Activated naive CD4-positive, alpha-beta T cell treated with anti-CD3 and anti-CD28 coated beads, Interleukin-2, amount 50 U/mL, for 24 hours (primary cell): ENCODE results near the gene GID4.
A peak's percentile ranks its signal among the peaks of the same experiment; 100 is the strongest.

ENCODE experiments used
- H3K27ac Mint-ChIP-seq: one replicate; pipeline ENCODE4 v1.8.0; 2021; ENCODE audit warnings: mild to moderate bottlenecking, mixed read lengths
- H3K27me3 Mint-ChIP-seq: one replicate; pipeline ENCODE4 v1.8.0; 2021; ENCODE audit warnings: mixed read lengths
- H3K36me3 Mint-ChIP-seq: one replicate; pipeline ENCODE4 v1.8.0; 2021; ENCODE audit warnings: mixed read lengths
- H3K4me1 Mint-ChIP-seq: one replicate; pipeline ENCODE4 v1.8.0; 2021; ENCODE audit warnings: mixed read lengths
- H3K4me3 Mint-ChIP-seq: one replicate; pipeline ENCODE4 v1.8.0; 2021; ENCODE audit warnings: mild to moderate bottlenecking, mixed read lengths
- H3K9me3 Mint-ChIP-seq: one replicate; pipeline ENCODE4 v1.8.0; 2021; ENCODE audit warnings: mixed read lengths

GID4 gene

DNA sequence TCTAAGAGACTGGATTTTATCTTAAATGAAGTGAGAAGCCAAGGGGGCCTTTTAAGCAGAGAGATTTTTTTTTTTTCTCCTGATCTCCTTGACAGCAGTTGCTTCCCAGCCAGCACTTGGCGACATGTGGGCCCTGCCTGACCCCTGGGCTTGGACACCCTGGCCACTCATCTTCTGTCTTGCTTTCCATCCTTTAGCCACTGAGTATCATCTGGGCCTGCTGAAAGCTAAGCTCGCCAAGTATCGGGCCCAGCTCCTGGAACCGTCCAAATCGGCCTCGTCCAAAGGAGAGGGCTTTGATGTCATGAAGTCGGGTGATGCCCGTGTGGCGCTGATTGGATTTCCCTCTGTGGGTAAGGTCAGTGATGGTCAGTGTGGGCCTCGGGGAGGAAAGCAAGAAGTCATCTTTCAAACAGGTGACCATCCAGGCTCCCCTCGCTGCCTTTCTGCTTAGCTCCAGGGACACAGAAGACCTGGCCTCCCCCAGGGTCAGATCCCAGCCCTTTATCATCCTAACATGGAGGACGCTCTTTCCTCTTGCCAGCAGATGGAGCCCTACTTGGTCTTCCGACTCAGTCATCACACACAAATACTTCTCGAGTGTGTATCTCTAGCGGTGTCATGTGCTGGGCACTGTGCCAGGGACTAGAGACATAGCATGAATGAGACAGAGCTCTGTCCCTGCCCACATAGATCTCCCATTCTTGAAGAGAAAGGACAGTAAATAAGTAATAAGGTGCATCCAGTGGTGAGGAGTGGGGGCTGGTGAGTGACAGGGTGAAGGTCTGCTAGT is 54.6 kb downstream of the GID4 start:
- H3K9me3 Mint-ChIP-seq, result no peaks in the 10 kb centered on the region
- peaks cover 10% of the 10 kb centered on the region for H3K36me3 Mint-ChIP-seq
- no peaks in the 10 kb centered on the region for H3K27me3 Mint-ChIP-seq
- H3K27ac Mint-ChIP-seq, result no peak overlapping the region
- H3K4me1 Mint-ChIP-seq, result peaks cover 22% of the 10 kb centered on the region
- no peak overlapping the region for H3K4me3 Mint-ChIP-seq

DNA sequence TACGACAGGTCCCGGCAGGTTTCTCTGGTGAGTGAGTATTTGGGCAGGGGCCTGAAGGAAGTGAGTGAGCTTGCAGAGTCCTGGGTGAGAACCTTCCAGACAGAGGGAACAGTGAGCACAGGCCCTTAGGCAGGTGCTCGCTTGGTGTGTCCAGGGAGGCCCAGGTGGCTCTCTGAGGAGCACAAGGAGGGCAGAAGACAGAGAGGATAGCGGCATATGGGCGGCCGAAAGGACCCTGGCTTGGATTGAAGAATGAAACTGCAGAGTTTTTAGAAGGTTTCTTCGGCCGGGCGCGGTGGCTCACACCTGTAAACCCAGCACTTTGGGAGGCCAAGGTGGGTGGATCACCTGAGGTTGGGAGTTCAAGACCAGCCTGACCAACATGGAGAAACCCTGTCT is 55.2 kb downstream of the GID4 start:
- Mint-ChIP-seq H3K27me3 (no peaks in the 10 kb centered on the region), H3K9me3 (no peaks in the 10 kb centered on the region), H3K36me3 (peaks cover 10% of the 10 kb centered on the region), H3K4me3 (no peak overlapping the region), H3K27ac (no peak overlapping the region), H3K4me1 (peaks cover 20% of the 10 kb centered on the region)

DNA sequence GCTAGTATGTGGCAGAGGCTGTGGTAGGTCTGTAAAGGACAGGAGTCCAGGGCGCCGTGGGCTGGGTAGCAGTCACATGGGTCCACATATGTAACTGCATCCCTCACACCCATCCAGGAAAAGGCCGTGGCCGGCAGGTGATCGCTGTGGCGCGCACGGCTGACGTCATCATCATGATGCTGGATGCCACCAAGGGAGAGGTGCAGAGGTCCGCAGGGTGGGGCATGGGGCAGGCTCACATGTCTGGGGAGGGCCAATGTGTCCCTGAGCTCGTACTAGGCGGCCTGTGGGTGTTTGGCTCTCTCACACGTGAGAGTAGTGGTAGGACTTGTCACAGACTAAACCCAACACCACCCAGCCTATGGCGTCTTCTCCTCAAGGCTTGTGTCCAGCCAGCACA is 60.3 kb downstream of the GID4 start:
- Mint-ChIP-seq H3K27me3 (no peaks in the 10 kb centered on the region), H3K4me1 (peaks cover 5% of the 10 kb centered on the region), H3K36me3 (no peaks in the 10 kb centered on the region), H3K4me3 (no peak overlapping the region), H3K9me3 (no peaks in the 10 kb centered on the region), H3K27ac (no peak overlapping the region)

DNA sequence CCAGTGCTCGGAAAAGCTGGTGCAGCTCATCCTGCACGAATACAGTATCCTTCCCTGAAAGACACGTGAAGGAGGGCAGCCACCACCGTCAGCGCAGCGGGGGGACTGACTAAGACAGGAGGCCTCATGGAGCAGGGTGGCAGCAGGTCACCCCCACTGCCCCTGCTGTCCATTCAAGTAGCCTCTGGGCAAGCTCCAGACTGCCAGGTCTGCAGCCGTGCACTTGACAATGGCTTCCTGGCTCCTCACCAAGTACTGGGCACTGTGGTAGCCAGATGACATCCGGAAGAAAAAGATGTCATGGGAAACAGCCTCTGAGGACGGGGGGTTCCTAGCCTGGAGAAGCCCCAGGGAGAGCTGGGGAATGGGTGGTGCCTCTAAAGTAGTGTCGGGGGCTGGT is 61.4 kb downstream of the GID4 start:
- H3K36me3 Mint-ChIP-seq, result no peaks in the 10 kb centered on the region
- no peak overlapping the region for H3K4me3 Mint-ChIP-seq
- H3K27ac Mint-ChIP-seq, result no peak overlapping the region
- H3K4me1 Mint-ChIP-seq, result peaks cover 5% of the 10 kb centered on the region
- H3K9me3 Mint-ChIP-seq, result no peaks in the 10 kb centered on the region
- no peaks in the 10 kb centered on the region for H3K27me3 Mint-ChIP-seq

DNA sequence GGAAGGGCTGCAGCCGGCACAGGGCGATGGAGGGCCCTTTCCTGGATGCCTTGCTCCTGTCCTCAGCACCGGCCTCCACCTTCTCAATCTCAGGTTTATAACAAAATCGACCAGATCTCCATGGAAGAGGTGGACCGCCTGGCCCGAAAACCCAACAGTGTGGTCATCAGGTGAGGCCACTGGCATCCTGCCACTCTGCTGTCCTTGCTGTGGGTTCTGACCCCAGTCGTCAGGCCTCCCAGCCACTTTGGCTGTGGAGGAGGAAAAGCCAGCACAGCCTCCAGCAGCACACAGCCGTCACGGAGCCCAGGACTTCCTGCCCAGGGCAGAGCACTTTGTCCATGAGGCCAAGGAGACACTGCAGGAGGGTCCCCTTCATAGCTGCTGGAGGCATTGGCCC is 62.6 kb downstream of the GID4 start:
- Mint-ChIP-seq H3K9me3 (no peaks in the 10 kb centered on the region), H3K36me3 (no peaks in the 10 kb centered on the region), H3K27ac (no peak overlapping the region), H3K4me3 (no peak overlapping the region), H3K4me1 (no peaks in the 10 kb centered on the region), H3K27me3 (no peaks in the 10 kb centered on the region)

DNA sequence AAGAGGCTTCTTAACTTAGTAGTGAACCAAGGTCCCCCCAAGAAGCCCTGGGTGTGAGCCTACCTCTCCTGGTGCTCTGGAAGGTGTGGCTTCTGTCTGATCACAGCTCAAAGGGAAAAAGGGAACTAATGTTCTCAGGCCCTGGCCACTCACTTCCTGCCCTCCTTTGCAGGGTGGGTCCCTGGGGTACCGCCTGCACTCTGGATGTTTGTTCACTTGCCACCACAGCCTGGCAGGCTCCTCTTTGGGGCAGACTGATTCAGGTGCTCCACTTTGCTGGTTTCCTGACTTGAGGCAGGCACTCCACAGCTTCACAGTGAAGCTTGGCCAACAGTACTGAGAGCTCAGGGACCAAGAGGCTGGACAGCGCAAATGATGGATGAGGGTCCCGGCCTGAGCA is 63.4 kb downstream of the GID4 start:
- no peaks in the 10 kb centered on the region for H3K9me3 Mint-ChIP-seq
- no peak overlapping the region for H3K4me3 Mint-ChIP-seq
- H3K36me3 Mint-ChIP-seq, result no peaks in the 10 kb centered on the region
- no peak overlapping the region for H3K27ac Mint-ChIP-seq
- H3K4me1 Mint-ChIP-seq, result no peaks in the 10 kb centered on the region
- no peaks in the 10 kb centered on the region for H3K27me3 Mint-ChIP-seq

DNA sequence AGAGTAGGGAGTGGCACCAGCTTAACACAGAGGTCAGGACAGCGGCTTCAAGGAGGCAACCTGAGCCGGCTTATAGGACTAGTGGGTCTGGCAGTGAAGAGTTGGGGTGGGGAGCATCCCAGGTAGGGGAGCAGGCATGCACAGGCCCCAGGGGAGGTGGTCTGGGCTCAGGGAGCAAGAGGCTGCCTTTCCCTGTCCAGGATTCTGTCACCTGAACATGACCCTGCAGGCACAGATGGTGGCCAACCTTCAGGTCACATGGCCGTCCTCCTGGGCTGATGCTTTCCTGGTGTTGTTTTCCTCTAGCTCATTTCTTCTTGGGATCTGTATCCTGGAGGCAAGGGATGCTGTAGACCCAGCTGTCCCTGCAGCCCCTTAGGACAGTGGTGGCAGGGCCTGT is 65.8 kb downstream of the GID4 start:
- Mint-ChIP-seq H3K36me3 (no peaks in the 10 kb centered on the region), H3K4me1 (no peaks in the 10 kb centered on the region), H3K27me3 (no peaks in the 10 kb centered on the region), H3K9me3 (no peaks in the 10 kb centered on the region), H3K27ac (no peak overlapping the region), H3K4me3 (no peak overlapping the region)

DNA sequence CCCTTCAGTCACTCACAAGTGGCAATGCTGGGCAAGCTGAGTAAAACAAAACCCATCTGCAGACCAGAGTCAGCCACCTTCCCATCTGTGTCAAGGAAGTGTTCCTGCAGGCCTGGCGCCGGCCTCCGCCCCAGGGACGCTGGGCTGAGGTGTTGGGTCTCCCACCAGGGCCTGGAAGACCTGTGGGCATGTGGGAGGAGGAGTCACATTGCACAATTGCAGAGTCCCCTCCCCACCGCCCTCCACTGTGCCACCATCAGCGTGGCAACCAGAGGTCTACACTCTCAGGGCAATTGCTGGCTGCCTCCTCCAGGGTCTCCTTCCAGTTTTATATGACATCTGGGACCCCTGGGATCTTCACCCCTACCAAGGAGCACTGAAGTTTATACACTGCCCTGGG is 66.4 kb downstream of the GID4 start:
- H3K27me3 Mint-ChIP-seq, result no peaks in the 10 kb centered on the region
- H3K27ac Mint-ChIP-seq, result no peak overlapping the region
- no peaks in the 10 kb centered on the region for H3K36me3 Mint-ChIP-seq
- H3K9me3 Mint-ChIP-seq, result no peaks in the 10 kb centered on the region
- no peak overlapping the region for H3K4me3 Mint-ChIP-seq
- no peaks in the 10 kb centered on the region for H3K4me1 Mint-ChIP-seq

DNA sequence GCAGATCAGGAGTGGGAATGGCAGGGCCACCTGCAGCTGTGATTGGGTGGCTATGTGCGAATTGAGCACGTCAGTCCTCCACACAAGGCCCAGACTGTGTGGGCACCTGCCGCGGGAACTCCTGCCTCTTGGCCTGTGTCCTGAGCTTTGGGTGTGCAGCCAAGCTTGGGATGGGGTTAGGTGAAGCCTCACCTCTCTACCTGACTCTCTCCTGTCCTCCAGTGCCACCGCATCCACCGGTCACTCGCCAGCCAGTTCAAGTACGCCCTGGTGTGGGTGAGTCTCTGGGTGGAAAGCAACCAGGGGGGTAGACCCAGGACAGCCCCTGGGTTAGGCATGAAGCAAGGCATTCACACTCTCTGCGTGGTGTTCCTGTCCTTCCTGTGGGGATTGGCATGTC is 67.0 kb downstream of the GID4 start:
- no peaks in the 10 kb centered on the region for H3K9me3 Mint-ChIP-seq
- H3K36me3 Mint-ChIP-seq, result no peaks in the 10 kb centered on the region
- no peak overlapping the region for H3K4me3 Mint-ChIP-seq
- H3K27me3 Mint-ChIP-seq, result no peaks in the 10 kb centered on the region
- H3K4me1 Mint-ChIP-seq, result no peaks in the 10 kb centered on the region
- H3K27ac Mint-ChIP-seq, result no peak overlapping the region

DNA sequence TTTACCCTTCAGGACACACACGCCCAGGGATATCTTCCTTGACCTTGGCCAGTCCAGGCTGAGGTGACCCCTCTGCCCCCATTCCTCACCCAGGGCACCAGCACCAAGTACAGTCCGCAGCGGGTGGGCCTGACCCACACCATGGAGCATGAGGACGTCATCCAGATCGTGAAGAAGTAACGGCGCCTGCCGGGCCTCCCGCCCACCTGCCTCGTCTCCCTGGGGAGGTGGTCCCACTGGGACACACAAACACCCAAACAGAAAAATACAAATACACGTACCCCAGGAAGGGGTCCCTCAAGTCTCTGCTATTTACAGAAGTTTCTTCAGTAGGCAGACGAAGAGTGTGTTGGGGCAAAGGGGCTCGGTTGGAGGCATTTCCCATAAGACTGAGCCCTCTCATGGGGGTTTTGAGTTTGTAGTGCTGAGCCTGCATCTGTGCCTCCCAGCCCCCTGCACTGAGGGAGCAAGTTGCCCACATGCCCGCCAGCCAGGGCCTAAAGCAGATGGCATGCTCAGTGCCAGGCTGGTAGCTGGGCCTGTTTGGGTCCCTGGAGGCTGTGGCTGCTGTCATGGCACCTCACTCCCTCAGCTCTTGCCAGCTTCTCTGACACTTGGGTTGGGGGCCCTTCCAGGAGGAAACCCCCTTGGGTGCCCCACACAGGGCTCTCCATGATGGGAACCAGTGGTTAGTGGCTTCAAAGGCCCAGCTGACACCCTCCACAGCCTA is 68.0 kb downstream of the GID4 start:
- H3K27me3 Mint-ChIP-seq, result no peaks in the 10 kb centered on the region
- H3K27ac Mint-ChIP-seq, result no peak overlapping the region
- H3K4me1 Mint-ChIP-seq, result no peaks in the 10 kb centered on the region
- H3K4me3 Mint-ChIP-seq, result no peak overlapping the region
- H3K36me3 Mint-ChIP-seq, result no peaks in the 10 kb centered on the region
- H3K9me3 Mint-ChIP-seq, result no peaks in the 10 kb centered on the region

DNA sequence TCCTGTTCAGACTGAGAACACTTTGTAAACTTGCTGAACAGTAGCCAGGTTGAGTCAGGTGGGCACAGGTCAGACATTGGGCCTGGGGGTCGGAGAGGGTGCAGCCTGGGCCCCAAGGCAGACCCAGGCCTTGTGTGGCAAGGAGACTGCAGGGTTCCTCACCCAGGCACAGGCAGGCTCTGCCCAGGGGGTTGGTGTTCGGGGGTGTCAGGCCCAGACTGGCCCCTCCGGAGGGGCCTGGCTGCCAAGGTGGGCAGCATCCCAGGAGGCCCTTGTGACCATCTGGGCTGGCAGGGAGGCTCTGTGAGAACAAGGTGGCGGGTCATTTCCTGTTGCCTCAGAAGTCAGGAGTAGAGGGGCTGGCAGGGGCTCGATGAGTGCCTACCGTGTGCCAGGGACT is 68.8 kb downstream of the GID4 start:
- Mint-ChIP-seq H3K9me3 (no peaks in the 10 kb centered on the region), H3K4me3 (no peak overlapping the region)

DNA sequence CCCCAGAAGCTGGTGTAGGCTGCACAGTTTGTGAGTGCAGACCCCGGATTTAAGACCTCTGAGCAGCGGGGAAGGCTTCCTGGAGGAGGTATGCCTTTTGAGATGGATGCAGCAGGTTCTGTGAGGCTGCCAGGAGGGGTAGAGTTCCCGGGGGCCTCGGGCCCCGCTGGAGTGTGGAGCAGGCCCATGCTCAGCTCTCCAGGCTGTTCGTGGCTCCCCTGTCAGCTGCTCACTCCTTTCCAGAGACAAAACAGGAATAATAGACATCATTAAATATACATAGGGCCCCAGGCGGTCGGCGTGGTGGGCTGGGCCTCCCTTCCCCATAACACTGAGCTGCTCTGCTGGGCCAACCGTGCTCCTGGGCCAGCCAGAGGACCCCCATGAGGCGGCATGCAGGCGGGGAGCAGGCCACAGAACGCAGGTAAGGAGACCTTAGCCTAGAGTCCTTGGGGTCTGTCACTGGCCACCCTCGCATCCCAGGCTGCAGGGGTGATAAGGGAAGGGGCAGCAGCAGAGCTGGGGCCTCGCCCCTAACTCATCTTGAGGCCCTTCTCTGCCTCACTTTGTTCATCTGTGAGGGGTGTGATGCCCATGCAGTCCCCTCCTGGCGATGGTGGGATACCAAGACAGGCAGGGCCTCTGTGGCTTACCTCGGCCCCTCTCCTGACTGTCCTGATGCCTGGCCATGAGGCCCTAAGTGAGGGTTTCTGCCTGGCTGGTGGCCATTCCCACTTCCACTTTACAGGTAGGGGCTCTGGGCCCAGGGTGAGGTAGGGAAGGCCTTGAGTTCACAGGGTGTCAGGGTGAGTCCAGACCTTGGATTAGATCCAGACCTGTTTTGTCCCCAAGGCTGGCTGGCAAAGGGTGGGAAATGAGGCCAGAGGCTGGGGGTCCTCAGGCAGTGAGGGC is 69.4 kb downstream of the GID4 start, which contains the start of gene MYO15A:
TSS of gene MYO15A (plus strand) at position 356 of the 912 bp plus-strand sequence. CDS start 10,045 bp downstream, outside the sequence.
- Mint-ChIP-seq H3K27ac (peak within 1 kb of the TSS; percentile 4), H3K4me3 (no peak within 1 kb of the TSS), H3K4me1 (no peaks in the 10 kb centered on the region), H3K27me3 (no peaks in the 10 kb centered on the region), H3K9me3 (no peaks in the 10 kb centered on the region), H3K36me3 (no peaks in the 10 kb centered on the region)

More for the DNA sequence above, 68.8 kb downstream of the GID4 start:
- Mint-ChIP-seq H3K4me1 (no peaks in the 10 kb centered on the region), H3K36me3 (no peaks in the 10 kb centered on the region), H3K27ac (peak overlapping the region; percentile 4), H3K27me3 (no peaks in the 10 kb centered on the region)

DNA sequence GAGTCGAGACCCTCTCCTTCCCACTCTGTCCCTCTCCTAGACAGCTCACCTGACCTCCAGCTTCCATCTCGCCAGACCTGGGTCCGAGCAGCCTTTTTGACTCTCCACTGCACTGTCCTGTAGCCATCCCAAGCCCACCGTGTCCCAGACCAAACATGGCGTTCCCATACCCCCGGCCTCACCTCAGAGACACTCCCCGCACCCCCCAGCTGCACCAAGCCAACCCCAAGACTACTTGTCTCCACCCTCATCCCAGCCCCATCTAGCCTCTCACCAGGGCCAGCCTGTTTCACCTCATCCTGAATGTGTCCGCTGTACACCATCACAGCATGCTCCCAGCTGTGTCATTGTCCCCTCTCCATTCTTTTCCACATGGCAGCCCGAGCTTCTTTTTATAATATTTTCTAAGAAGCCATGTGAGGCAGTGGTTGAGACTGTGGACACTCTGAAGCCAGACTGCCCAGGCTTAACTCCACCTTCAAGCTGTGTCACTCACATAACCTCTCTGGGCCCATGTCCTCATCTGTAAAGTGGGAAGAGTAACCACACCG is 70.8 kb downstream of the GID4 start:
- Mint-ChIP-seq H3K36me3 (no peaks in the 10 kb centered on the region), H3K4me1 (no peaks in the 10 kb centered on the region), H3K27ac (no peak overlapping the region), H3K4me3 (no peak overlapping the region), H3K9me3 (no peaks in the 10 kb centered on the region), H3K27me3 (peaks cover 1% of the 10 kb centered on the region)

DNA sequence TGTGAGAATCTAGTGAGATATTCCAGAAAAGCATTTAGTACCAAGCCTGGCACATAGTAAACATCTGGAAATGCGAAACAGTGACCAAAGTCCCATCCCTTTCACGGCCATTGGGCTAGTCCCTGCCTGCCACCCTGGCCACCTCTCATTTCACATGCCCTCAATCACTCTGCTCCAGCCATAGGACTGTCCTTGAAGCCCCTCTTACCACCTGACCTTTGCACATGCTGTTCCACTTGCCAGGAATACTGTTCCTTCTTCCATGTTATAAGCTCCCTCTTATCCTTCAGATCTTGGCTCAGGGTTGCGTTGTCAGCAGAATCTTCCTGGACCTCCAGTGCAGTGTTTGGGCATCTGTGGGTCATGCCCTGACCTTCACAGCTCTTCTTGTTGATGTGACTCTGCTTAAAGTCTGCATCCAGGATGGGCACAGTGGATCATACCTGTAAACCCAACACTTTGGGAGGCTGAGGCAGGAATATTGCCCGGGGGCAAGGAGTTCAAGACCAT is 71.5 kb downstream of the GID4 start:
- peaks cover 1% of the 10 kb centered on the region for H3K27me3 Mint-ChIP-seq
- H3K4me3 Mint-ChIP-seq, result no peak overlapping the region
- no peaks in the 10 kb centered on the region for H3K4me1 Mint-ChIP-seq
- no peaks in the 10 kb centered on the region for H3K9me3 Mint-ChIP-seq
- H3K36me3 Mint-ChIP-seq, result no peaks in the 10 kb centered on the region
- no peak overlapping the region for H3K27ac Mint-ChIP-seq

DNA sequence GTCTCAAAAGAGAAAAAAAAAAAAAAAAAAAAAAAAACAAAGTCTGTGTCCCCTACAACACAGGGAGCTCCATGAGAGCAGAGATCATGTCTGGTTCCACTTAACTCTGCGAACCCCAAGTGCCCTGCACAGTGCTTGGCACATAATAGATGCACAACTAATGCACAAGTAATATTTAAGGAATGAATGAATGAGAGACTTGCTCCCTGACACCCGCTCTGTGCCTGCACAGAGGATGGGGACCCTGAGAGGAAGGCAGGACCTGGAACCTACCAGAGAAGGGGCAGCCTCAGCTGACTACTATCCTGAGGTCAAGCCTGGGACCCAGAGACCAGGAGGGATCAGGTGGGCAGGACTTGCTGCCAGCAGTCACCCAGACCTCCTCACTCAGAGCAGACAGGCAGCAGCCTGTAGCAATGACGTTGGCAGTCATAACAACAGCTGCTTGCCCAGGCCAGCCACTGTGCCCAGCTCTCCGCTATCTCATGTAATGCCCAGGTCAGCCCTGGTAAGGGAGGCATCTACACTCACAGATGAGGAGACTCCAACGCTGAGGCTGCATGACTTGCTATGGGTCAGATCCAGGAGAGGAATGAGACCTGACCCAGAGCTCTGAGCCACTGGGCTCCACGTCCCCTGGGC is 72.2 kb downstream of the GID4 start:
- Mint-ChIP-seq H3K4me3 (no peak overlapping the region), H3K27ac (no peak overlapping the region), H3K4me1 (no peaks in the 10 kb centered on the region), H3K36me3 (no peaks in the 10 kb centered on the region), H3K27me3 (peaks cover 1% of the 10 kb centered on the region), H3K9me3 (no peaks in the 10 kb centered on the region)
